ENCODE data around the gene GDF9.

Gene GDF9

DNA sequence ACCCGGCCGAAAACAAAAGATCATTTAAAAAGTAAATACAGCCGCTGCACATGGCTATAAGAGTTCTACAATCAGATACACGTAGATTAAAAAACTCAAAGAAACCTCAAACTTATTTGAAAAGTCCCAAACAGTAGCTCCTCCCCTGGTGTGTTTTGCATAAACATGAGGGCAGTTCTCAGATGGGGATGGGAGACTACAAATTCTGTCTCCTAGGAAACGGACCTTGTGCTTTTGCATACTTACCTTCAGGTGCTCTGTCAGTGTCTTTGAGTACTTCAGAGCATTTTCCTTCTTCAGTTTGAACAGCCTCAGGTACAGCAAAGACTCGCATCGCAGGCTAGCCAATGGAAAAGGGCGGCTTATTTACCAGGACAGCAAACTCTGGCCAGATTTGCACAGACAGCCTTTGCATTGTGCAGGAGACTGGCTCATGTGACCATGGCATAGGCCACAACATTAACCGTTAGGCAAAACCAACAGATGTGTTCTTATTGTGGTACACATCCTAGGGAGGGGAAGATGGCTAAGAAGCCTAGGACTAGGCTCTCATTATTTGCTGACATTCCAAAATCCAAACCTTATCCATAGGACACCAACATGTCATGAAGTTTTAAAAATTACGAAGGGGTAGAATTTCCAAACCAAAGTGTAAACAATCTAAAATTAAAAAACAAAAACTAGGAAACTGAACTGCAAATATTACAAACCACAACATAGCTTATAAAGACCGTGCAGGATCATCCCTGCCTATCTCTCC lies 20.0 kb upstream of the GDF9 start:
- POLR2A ChIA-PET, result no interaction called here

DNA sequence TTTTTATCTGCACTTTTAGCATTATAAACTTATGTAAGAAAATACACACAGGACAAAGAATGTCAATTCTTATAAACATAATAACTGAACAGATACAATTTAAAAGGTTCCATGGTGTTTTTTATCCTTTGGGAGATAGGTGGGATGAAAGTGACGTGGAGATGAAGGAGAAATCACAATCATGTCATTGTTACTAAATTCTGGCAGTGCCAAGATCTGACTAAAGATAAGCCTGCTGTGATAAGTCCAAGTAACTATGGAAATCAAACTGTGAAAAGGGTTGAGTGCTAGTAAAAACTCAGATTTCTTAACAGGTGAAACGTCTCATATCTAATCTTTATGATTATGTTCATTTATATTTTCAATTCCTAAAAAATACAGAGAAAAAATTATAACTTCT lies 18.3 kb upstream of the GDF9 start:
- Histone ChIP-seq H3K9me3 (ENCODE audit: control extremely low read depth in 1 of 5, control insufficient read depth in 4 of 5, insufficient read depth in 2 of 5, low read depth in 1 of 5, low read length in 4 of 5) (no peaks in the 10 kb centered on the region), H3K36me3 (ENCODE audit: control insufficient read depth in 4 of 4, insufficient read depth in 4 of 4, low read length in 3 of 4) (peaks cover 26 to 74% (median 46%) of the 10 kb centered on the region in 4 experiments), H3K4me3 (ENCODE audit: control insufficient read depth in 1 of 7, extremely low read depth in 1 of 7, insufficient read depth in 4 of 7, low read depth in 2 of 7, low read length in 6 of 7) (no peak overlapping the region), H3K4me1 (ENCODE audit: control extremely low read depth in 1 of 4, control insufficient read depth in 4 of 4, insufficient read depth in 4 of 4, low read length in 3 of 4) (peaks cover 0 to 3% (median 1%) of the 10 kb centered on the region in 4 experiments), H3K27me3 (replicated peaks in 2 of 5; ENCODE audit: control insufficient read depth in 4 of 5, insufficient read depth in 5 of 5, low read length in 4 of 5) (no peaks in the 10 kb centered on the region), H3K27ac (ENCODE audit: insufficient read depth in 1 of 2, low read depth in 1 of 2, low read length in 2 of 2, poor library complexity in 1 of 2, severe bottlenecking in 2 of 2) (no peak overlapping the region)
- ChIA-PET CTCF (interaction anchor here (0.8 to 6.1 kb wide), 5 partner anchors 8 to 129 kb away, joined by 4 to 86 read pairs (median 22); partner anchors contain the start of genes LEAP2 and SHROOM1), POLR2A (no interaction called here)
- WGBS (ENCODE audit: insufficient coverage), result no CpG with 5 or more reads among the region's 2 CpGs
- DNase-seq, result no peak

More for the DNA sequence above, 20.0 kb upstream of the GDF9 start:
- Histone ChIP-seq H3K9me3 (ENCODE audit: control extremely low read depth in 1 of 5, control insufficient read depth in 4 of 5, insufficient read depth in 2 of 5, low read depth in 1 of 5, low read length in 4 of 5) (no peaks in the 10 kb centered on the region), H3K4me1 (ENCODE audit: control extremely low read depth in 1 of 4, control insufficient read depth in 4 of 4, insufficient read depth in 4 of 4, low read length in 3 of 4) (peaks cover 0 to 3% (median 1%) of the 10 kb centered on the region in 4 experiments), H3K27ac (ENCODE audit: insufficient read depth in 1 of 2, low read depth in 1 of 2, low read length in 2 of 2, poor library complexity in 1 of 2, severe bottlenecking in 2 of 2) (no peak overlapping the region), H3K36me3 (ENCODE audit: control insufficient read depth in 4 of 4, insufficient read depth in 4 of 4, low read length in 3 of 4) (peaks cover 20 to 63% (median 39%) of the 10 kb centered on the region in 4 experiments), H3K27me3 (replicated peaks in 2 of 5; ENCODE audit: control insufficient read depth in 4 of 5, insufficient read depth in 5 of 5, low read length in 4 of 5) (no peaks in the 10 kb centered on the region), H3K4me3 (ENCODE audit: control insufficient read depth in 1 of 7, extremely low read depth in 1 of 7, insufficient read depth in 4 of 7, low read depth in 2 of 7, low read length in 6 of 7) (no peak overlapping the region)
- DNase-seq, result no peak
- CTCF ChIA-PET, result interaction anchor here (0.9 to 6.1 kb wide), 5 partner anchors 9 to 500 kb away, joined by 3 to 86 read pairs (median 4); partner anchors contain the start of gene SHROOM1
- WGBS (ENCODE audit: insufficient coverage), result 93% methylated on average over 11 of the region's 11 CpGs

DNA sequence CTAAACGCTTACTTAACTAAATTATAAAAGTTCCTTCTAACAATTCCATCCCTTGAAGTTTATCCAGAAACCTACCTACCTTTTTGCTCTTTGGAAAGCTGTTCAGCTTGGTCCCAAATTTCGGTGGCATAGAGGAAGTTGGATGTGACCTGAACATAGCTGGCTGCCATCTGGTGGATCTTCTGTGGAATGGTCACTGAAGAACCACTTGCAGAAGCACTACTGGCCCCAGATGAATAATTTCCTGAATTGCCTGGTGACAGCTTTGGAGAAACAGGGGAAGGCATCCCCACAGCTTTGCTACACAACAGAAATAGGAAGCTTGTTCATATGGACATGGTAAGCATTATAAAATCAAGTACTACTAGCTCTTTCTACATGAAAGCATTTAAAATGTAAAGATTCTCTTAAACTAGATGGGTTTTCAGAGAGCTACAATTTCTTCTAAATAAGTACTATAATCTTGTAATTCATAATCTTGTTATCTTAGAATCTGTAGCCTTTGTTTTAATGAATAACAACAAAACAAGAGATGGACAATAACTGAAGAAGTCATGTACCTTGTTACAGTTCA lies 17.1 kb upstream of the GDF9 start:
- DNase-seq, result peak; percentile 72 to 84 (median 83)
- WGBS (ENCODE audit: insufficient coverage), result 71% methylated on average over 1 of the region's 2 CpGs
- no peaks in the 10 kb centered on the region for H3K27me3 ChIP-seq (replicated peaks in 2 of 5; ENCODE audit: control insufficient read depth in 4 of 5, insufficient read depth in 5 of 5, low read length in 4 of 5)
- peaks cover 0 to 3% (median 1%) of the 10 kb centered on the region in 4 experiments for H3K4me1 ChIP-seq (ENCODE audit: control extremely low read depth in 1 of 4, control insufficient read depth in 4 of 4, insufficient read depth in 4 of 4, low read length in 3 of 4)
- H3K36me3 ChIP-seq (ENCODE audit: control insufficient read depth in 4 of 4, insufficient read depth in 4 of 4, low read length in 3 of 4), result peaks cover 26 to 70% (median 47%) of the 10 kb centered on the region in 4 experiments
- CTCF ChIA-PET, result interaction anchor here (0.6 to 6.1 kb wide), 16 partner anchors 9 to 499 kb away, joined by 3 to 86 read pairs (median 4); partner anchors contain the start of genes GDF9, LEAP2, SHROOM1 and UQCRQ
- H3K27ac ChIP-seq (ENCODE audit: insufficient read depth in 1 of 2, low read depth in 1 of 2, low read length in 2 of 2, poor library complexity in 1 of 2, severe bottlenecking in 2 of 2), result no peak overlapping the region
- no peaks in the 10 kb centered on the region for H3K9me3 ChIP-seq (ENCODE audit: control extremely low read depth in 1 of 5, control insufficient read depth in 4 of 5, insufficient read depth in 2 of 5, low read depth in 1 of 5, low read length in 4 of 5)
- H3K4me3 ChIP-seq (ENCODE audit: control insufficient read depth in 1 of 7, extremely low read depth in 1 of 7, insufficient read depth in 4 of 7, low read depth in 2 of 7, low read length in 6 of 7), result no peak overlapping the region
- POLR2A ChIA-PET, result interaction anchor here (1.3 kb wide), 1 partner anchor 128 kb away, joined by 3 read pairs; no protein-coding TSS in a partner anchor

DNA sequence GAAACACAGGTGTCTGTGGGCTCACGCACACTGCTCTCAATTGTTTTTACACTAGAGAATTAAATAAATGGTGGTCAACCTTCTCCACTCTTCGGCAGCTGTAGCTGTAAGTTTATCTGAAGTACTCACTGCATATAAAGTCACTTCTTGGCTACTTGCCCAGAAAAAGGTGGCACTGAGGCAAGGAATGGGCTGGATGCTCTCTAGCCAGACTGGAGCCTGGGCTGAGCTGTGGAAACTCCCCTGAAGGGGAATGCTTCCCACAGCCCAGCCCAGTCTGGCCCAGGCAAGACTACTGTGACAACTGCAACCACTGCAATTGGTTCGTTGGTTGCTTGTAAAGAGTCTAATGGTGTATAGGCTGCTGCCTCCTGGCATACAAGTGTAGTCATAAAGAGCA lies 11.7 kb upstream of the GDF9 start:
- Histone ChIP-seq H3K4me3 (ENCODE audit: control insufficient read depth in 1 of 7, extremely low read depth in 1 of 7, insufficient read depth in 4 of 7, low read depth in 2 of 7, low read length in 6 of 7) (no peak overlapping the region), H3K9me3 (ENCODE audit: control extremely low read depth in 1 of 5, control insufficient read depth in 4 of 5, insufficient read depth in 2 of 5, low read depth in 1 of 5, low read length in 4 of 5) (no peaks in the 10 kb centered on the region), H3K27me3 (replicated peaks in 2 of 5; ENCODE audit: control insufficient read depth in 4 of 5, insufficient read depth in 5 of 5, low read length in 4 of 5) (no peaks in the 10 kb centered on the region), H3K27ac (ENCODE audit: insufficient read depth in 1 of 2, low read depth in 1 of 2, low read length in 2 of 2, poor library complexity in 1 of 2, severe bottlenecking in 2 of 2) (no peak overlapping the region), H3K36me3 (ENCODE audit: control insufficient read depth in 4 of 4, insufficient read depth in 4 of 4, low read length in 3 of 4) (peaks cover 11 to 65% (median 35%) of the 10 kb centered on the region in 4 experiments), H3K4me1 (ENCODE audit: control extremely low read depth in 1 of 4, control insufficient read depth in 4 of 4, insufficient read depth in 4 of 4, low read length in 3 of 4) (no peaks in the 10 kb centered on the region)
- ChIA-PET POLR2A (no interaction called here), CTCF (interaction anchor here (0.8 to 2.1 kb wide), 7 partner anchors 14 to 352 kb away, joined by 3 to 6 read pairs (median 3); partner anchors contain the start of gene SHROOM1)
- no peak for DNase-seq
- WGBS (ENCODE audit: insufficient coverage), result 81% methylated on average over 2 of the region's 3 CpGs

DNA sequence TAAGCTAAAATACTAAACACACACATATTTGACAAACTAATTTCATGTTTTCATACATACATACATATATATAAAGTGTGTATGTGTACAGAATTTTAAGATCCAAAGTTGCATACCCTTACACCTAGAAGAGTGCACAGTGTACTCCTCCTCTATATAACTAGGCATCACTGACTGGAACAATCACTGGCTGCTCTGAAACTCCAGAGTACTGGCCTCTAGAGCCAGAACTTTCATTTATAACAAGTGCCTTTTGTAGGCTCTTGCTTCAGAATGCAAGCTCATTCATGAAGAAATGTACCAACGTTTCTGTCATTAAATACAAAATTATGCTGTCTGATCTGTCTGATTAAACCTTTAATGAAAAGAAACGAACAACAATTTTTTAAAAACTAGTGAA lies 11.2 kb upstream of the GDF9 start:
- POLR2A ChIA-PET, result no interaction called here
- no peak for DNase-seq
- CTCF ChIA-PET, result interaction anchor here (0.8 to 2.1 kb wide), 9 partner anchors 10 to 351 kb away, joined by 3 to 7 read pairs (median 4); partner anchors contain the start of genes GDF9, SHROOM1 and UQCRQ
- H3K36me3 ChIP-seq (ENCODE audit: control insufficient read depth in 4 of 4, insufficient read depth in 4 of 4, low read length in 3 of 4), result peaks cover 11 to 65% (median 34%) of the 10 kb centered on the region in 4 experiments
- no peak overlapping the region for H3K4me3 ChIP-seq (ENCODE audit: control insufficient read depth in 1 of 7, extremely low read depth in 1 of 7, insufficient read depth in 4 of 7, low read depth in 2 of 7, low read length in 6 of 7)
- H3K27ac ChIP-seq (ENCODE audit: insufficient read depth in 1 of 2, low read depth in 1 of 2, low read length in 2 of 2, poor library complexity in 1 of 2, severe bottlenecking in 2 of 2), result no peak overlapping the region
- H3K4me1 ChIP-seq (ENCODE audit: control extremely low read depth in 1 of 4, control insufficient read depth in 4 of 4, insufficient read depth in 4 of 4, low read length in 3 of 4), result no peaks in the 10 kb centered on the region
- WGBS (ENCODE audit: insufficient coverage), result 100% methylated on average over 1 of the region's 2 CpGs
- no peaks in the 10 kb centered on the region for H3K27me3 ChIP-seq (replicated peaks in 2 of 5; ENCODE audit: control insufficient read depth in 4 of 5, insufficient read depth in 5 of 5, low read length in 4 of 5)
- no peaks in the 10 kb centered on the region for H3K9me3 ChIP-seq (ENCODE audit: control extremely low read depth in 1 of 5, control insufficient read depth in 4 of 5, insufficient read depth in 2 of 5, low read depth in 1 of 5, low read length in 4 of 5)

DNA sequence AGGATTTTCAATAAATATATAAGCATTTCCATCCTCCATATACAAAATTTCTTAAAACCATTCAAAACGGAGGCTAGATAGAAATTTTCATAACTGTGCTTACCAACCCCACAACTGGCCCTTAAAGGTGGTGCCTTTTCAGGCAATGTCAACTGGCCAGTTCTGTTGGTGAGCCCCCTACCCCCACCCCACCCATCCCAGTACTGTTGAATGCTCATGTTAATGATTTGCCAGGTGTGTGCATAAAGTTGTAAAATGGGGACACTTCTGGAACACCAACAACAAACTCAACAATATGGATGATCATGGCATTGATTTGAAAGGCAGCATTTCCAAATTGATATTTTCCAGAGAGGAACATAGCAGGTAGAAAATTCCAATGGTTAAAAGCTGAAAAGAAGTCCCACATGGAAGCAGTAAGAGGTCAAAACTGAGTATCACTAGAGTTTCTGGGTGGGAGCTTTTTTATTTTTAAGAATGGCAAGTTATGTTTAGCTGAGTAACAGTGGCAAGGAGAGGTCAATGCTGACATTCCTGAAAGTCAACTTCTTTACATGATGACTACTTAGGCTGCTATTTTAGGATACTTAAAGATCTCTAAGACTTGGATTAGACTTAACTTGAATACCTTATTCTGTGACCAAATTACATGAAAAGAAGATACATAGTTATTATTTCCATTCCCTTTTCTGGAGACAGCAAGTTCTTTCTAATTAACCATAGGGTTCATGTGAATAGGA lies 9.9 kb upstream of the GDF9 start:
- H3K4me3 ChIP-seq (ENCODE audit: control insufficient read depth in 1 of 7, extremely low read depth in 1 of 7, insufficient read depth in 4 of 7, low read depth in 2 of 7, low read length in 6 of 7), result no peak overlapping the region
- peaks cover 9 to 65% (median 27%) of the 10 kb centered on the region in 4 experiments for H3K36me3 ChIP-seq (ENCODE audit: control insufficient read depth in 4 of 4, insufficient read depth in 4 of 4, low read length in 3 of 4)
- no peak for DNase-seq
- H3K27ac ChIP-seq (ENCODE audit: insufficient read depth in 1 of 2, low read depth in 1 of 2, low read length in 2 of 2, poor library complexity in 1 of 2, severe bottlenecking in 2 of 2), result no peak overlapping the region
- WGBS (ENCODE audit: insufficient coverage), result 100% methylated on average over 1 of the region's 1 CpG
- POLR2A ChIA-PET, result no interaction called here
- H3K4me1 ChIP-seq (ENCODE audit: control extremely low read depth in 1 of 4, control insufficient read depth in 4 of 4, insufficient read depth in 4 of 4, low read length in 3 of 4), result no peaks in the 10 kb centered on the region
- H3K27me3 ChIP-seq (replicated peaks in 2 of 5; ENCODE audit: control insufficient read depth in 4 of 5, insufficient read depth in 5 of 5, low read length in 4 of 5), result no peaks in the 10 kb centered on the region
- no peaks in the 10 kb centered on the region for H3K9me3 ChIP-seq (ENCODE audit: control extremely low read depth in 1 of 5, control insufficient read depth in 4 of 5, insufficient read depth in 2 of 5, low read depth in 1 of 5, low read length in 4 of 5)
- CTCF ChIA-PET, result interaction anchor here (1.6 to 3.3 kb wide), 4 partner anchors 9 to 47 kb away, joined by 4 to 9 read pairs (median 6); partner anchors contain the start of genes GDF9 and UQCRQ

Data from common myeloid progenitor, CD34-positive (primary cell).